ENCODE measurements around the gene RBMX2. TPM values are rescaled to one million over a fixed set of nuclear protein-coding genes. Genes with fewer than 3 reads are reported as not detected.
A peak's percentile ranks its signal among the peaks of the same experiment; 100 is the strongest.

RBMX2 gene
- total and polyA plus RNA-seq, 2 of the 13 experiments (the other 11 are each of a cell fraction or from before 2014, with no cell fraction given): 13.9 to 24.4 TPM

DNA sequence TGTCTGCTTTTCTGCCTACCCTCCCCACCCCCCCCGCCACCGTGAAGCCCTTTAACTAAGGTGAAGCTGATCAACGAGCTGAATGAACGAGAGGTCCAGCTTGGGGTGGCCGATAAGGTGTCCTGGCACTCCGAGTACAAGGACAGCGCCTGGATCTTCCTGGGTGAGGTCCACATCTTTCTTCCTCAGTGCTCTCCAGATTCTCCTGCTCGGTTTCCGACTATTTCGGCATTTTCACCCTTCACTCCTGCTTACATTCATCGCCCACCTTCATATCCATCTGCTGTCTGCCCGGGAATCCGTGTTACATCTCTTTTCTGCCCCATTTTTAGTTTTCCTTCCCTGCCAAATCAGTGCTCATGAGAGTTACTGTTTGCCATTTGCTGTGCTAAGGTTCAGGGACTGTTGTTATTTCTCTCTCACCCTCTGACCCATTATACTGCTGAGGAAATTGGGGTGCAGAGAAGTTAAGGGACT, 459 bp downstream of the RBMX2 start:
- POLR2A ChIA-PET: interaction anchor here (0.7 to 1.0 kb wide), 2 partner anchors 12 to 16 kb away, joined by 3 read pairs; no protein-coding TSS in a partner anchor
- H3K27me3 ChIP-seq (ENCODE audit: control insufficient read depth in 1 of 2, insufficient read depth in 2 of 2, low read length in 2 of 2): no peaks in the 10 kb centered on the region; a peak in 1 of 5 replicates
- FAIRE-seq (peak; percentile 58), DNase-seq (ENCODE audit: low spot score) (no peak), ATAC-seq (peak; percentile 43)
- BruUV-seq (replicated peaks): TSS peak; percentile 67
- peak overlapping the region; percentile 83 for H3K4me2 ChIP-seq (ENCODE audit: low read depth, low read length)
- intact Hi-C loops (cut with micrococcal nuclease; ENCODE audit: unreplicated experiment) (no loop called here), in situ Hi-C loops (cut with HindIII; ENCODE audit: extremely low pct_ligation_motif_present, low pct_unique_long_range_greater_than_20kb) (no loop called here)
- H3K27ac ChIP-seq (ENCODE audit: extremely low read length, insufficient read depth, low read length): peak overlapping the region; percentile 87
- WGBS (ENCODE audit: low lambda C conversion rate): 2% methylated on average over 8 of the region's 13 CpGs
- CTCF ChIA-PET (ENCODE audit: low intra/inter-chr PET ratio, low total read pairs): no interaction called here
- TF ChIP-seq ZNF75D (CRISPR knock-in tag; IDR thresholded peaks at IDR 0.05; ENCODE audit: borderline replicate concordance) (no peak), THAP8 (CRISPR knock-in tag; IDR thresholded peaks at IDR 0.05; ENCODE audit: borderline replicate concordance) (no peak), MAF1 (CRISPR knock-in tag; IDR thresholded peaks at IDR 0.05; ENCODE audit: borderline replicate concordance) (no peak)
- H3K36me3 ChIP-seq (replicated peaks in 1 of 2; ENCODE audit: control insufficient read depth in 1 of 2, insufficient read depth in 2 of 2, low read length in 2 of 2): no peaks in the 10 kb centered on the region; a peak in 1 of 5 replicates
- no peaks in the 10 kb centered on the region for H3K9me3 ChIP-seq (ENCODE audit: low read length)
- H3K4me1 ChIP-seq (ENCODE audit: insufficient read depth, low read length): peaks cover 18% of the 10 kb centered on the region
- no peaks in the 10 kb centered on the region for H4K20me1 ChIP-seq (ENCODE audit: insufficient read depth, low read length)
- H3K4me3 ChIP-seq (replicated peaks in 1 of 3; ENCODE audit: insufficient read depth in 1 of 3, low read depth in 2 of 3, low read length in 3 of 3): peak overlapping the region; percentile 67 to 83 (median 83); a peak in 5 of 6 replicates
- no peak overlapping the region for H2AFZ ChIP-seq (ENCODE audit: low read length)
- peak overlapping the region; percentile 78 for H3K9ac ChIP-seq (ENCODE audit: insufficient read depth, low read depth, low read length)
- peaks cover 10% of the 10 kb centered on the region for H3K79me2 ChIP-seq (ENCODE audit: insufficient read depth, low read length)

DNA sequence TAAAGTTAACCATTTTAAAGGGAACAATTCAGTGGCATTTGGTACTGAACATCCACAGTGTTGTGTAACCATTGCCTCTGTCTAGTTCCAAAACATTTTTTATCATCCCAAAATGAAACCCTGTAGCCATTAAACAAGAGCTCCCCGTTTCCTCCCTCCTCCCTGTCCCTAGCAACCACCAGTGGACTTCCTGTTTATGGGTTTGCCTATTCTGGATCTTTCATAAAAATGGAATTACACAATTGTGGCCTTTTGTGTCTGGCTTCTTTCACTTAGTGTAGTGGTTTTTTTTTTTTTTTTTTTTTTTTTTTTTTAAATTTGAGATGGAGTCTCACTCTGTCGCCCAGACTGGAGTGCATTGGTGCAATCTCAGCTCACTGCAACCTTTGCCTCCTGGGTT, 11.6 kb downstream of the RBMX2 start:
- intact Hi-C loops (cut with micrococcal nuclease; ENCODE audit: unreplicated experiment): no loop called here
- no peak overlapping the region for H3K4me2 ChIP-seq (ENCODE audit: low read depth, low read length)
- no peak overlapping the region for H2AFZ ChIP-seq (ENCODE audit: low read length)
- no peak overlapping the region for H3K4me3 ChIP-seq (replicated peaks in 1 of 3; ENCODE audit: insufficient read depth in 1 of 3, low read depth in 2 of 3, low read length in 3 of 3)
- no peak for FAIRE-seq
- DNase-seq (ENCODE audit: low spot score): no peak
- POLR2A ChIA-PET: no interaction called here
- no peaks in the 10 kb centered on the region for H3K4me1 ChIP-seq (ENCODE audit: insufficient read depth, low read length)
- no peaks in the 10 kb centered on the region for H4K20me1 ChIP-seq (ENCODE audit: insufficient read depth, low read length)
- H3K27me3 ChIP-seq (ENCODE audit: control insufficient read depth in 1 of 2, insufficient read depth in 2 of 2, low read length in 2 of 2): no peaks in the 10 kb centered on the region
- in situ Hi-C loops (cut with HindIII; ENCODE audit: extremely low pct_ligation_motif_present, low pct_unique_long_range_greater_than_20kb): no loop called here
- no peak for ATAC-seq
- H3K9me3 ChIP-seq (ENCODE audit: low read length): no peaks in the 10 kb centered on the region
- no peaks in the 10 kb centered on the region for H3K79me2 ChIP-seq (ENCODE audit: insufficient read depth, low read length)
- H3K27ac ChIP-seq (ENCODE audit: extremely low read length, insufficient read depth, low read length): no peak overlapping the region
- CTCF ChIA-PET (ENCODE audit: low intra/inter-chr PET ratio, low total read pairs): no interaction called here
- no TSS peak for BruUV-seq (replicated peaks)
- peaks cover 1 to 10% of the 10 kb centered on the region in 2 experiments; a peak in 2 of 5 replicates for H3K36me3 ChIP-seq (replicated peaks in 1 of 2; ENCODE audit: control insufficient read depth in 1 of 2, insufficient read depth in 2 of 2, low read length in 2 of 2)
- WGBS (ENCODE audit: low lambda C conversion rate): 94% methylated on average over 2 of the region's 2 CpGs
- no peak overlapping the region for H3K9ac ChIP-seq (ENCODE audit: insufficient read depth, low read depth, low read length)
- TF ChIP-seq ETV5 (CRISPR knock-in tag; IDR thresholded peaks at IDR 0.05; ENCODE audit: borderline replicate concordance) (no peak), TARDBP (CRISPR knock-in tag; IDR thresholded peaks at IDR 0.05) (no peak), GFI1 (CRISPR knock-in tag; IDR thresholded peaks at IDR 0.05; ENCODE audit: borderline replicate concordance) (no peak), STAT5B (CRISPR knock-in tag; IDR thresholded peaks at IDR 0.05) (no peak), ZNF816 (CRISPR knock-in tag; IDR thresholded peaks at IDR 0.05; ENCODE audit: borderline replicate concordance) (no peak), SRY (CRISPR knock-in tag; IDR thresholded peaks at IDR 0.05) (no peak), YY1 (IDR thresholded peaks at IDR 0.05; ENCODE audit: insufficient read depth, insufficient replicate concordance, low read depth, low read length) (no peak), SOX5 (CRISPR knock-in tag; IDR thresholded peaks at IDR 0.05; ENCODE audit: borderline replicate concordance) (no peak)
- TF ChIP-seq, protein P1, sequence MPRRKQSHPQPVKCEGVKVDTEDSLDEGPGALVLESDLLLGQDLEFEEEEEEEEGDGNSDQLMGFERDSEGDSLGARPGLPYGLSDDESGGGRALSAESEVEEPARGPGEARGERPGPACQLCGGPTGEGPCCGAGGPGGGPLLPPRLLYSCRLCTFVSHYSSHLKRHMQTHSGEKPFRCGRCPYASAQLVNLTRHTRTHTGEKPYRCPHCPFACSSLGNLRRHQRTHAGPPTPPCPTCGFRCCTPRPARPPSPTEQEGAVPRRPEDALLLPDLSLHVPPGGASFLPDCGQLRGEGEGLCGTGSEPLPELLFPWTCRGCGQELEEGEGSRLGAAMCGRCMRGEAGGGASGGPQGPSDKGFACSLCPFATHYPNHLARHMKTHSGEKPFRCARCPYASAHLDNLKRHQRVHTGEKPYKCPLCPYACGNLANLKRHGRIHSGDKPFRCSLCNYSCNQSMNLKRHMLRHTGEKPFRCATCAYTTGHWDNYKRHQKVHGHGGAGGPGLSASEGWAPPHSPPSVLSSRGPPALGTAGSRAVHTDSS (CRISPR knock-in tag; conservative IDR thresholded peaks at IDR 0.05): no peak
- TF ChIP-seq, protein P2, sequence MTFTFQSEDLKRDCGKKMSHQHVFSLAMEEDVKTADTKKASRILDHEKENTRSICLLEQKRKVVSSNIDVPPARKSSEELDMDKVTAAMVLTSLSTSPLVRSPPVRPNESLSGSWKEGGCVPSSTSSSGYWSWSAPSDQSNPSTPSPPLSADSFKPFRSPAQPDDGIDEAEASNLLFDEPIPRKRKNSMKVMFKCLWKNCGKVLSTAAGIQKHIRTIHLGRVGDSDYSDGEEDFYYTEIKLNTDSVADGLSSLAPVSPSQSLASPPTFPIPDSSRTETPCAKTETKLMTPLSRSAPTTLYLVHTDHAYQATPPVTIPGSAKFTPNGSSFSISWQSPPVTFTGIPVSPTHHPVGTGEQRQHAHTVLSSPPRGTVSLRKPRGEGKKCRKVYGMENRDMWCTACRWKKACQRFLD (CRISPR knock-in tag; IDR thresholded peaks at IDR 0.05; ENCODE audit: borderline replicate concordance): no peak
- TF ChIP-seq, protein P3, sequence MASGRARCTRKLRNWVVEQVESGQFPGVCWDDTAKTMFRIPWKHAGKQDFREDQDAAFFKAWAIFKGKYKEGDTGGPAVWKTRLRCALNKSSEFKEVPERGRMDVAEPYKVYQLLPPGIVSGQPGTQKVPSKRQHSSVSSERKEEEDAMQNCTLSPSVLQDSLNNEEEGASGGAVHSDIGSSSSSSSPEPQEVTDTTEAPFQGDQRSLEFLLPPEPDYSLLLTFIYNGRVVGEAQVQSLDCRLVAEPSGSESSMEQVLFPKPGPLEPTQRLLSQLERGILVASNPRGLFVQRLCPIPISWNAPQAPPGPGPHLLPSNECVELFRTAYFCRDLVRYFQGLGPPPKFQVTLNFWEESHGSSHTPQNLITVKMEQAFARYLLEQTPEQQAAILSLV (CRISPR knock-in tag; IDR thresholded peaks at IDR 0.05; ENCODE audit: borderline replicate concordance): no peak
